D341Med (cell line): ENCODE data around the gene USP3.
"Not testable (repeated sequence)": the region's sequence is repeated elsewhere in the genome, so short reads cannot be mapped to it uniquely, and the experiment has no call there.

Experiments used
- DNase-seq: peaks from one replicate; pipeline ENCODE4 v3.0.0; 2012; ENCODE audit warnings: low spot score

Gene USP3

DNA sequence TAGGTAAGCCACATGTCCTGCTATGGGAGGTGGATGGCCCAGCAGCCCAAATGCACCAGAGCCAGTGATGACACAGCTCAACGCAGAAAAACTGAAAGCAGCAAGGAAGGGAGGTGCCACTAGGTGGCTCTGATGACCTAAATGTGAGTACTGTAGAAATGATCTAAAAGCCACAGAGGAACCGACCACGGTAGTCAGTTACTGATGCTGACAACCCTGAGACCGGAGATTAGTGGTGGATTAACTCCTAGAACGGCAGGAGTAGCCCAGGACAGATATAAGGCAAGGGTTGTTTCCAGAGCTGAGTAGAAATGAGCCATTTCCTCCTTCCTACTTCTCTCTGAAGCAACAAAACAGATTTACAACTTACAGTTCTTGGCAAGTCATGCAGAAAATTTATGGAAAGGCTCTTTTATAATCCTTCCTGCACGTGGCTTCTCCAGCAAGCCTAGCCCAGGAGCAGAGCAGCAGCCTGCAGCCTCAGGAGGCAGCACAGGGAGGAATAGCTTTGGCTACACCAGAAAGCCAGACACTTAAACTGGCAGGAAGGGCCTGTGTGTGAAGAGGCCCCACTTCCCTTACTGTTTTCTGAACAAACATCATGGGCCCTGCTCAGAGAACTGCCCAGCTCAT lies 105.9 kb downstream of the USP3 start:
- peak; percentile 80 for DNase-seq

DNA sequence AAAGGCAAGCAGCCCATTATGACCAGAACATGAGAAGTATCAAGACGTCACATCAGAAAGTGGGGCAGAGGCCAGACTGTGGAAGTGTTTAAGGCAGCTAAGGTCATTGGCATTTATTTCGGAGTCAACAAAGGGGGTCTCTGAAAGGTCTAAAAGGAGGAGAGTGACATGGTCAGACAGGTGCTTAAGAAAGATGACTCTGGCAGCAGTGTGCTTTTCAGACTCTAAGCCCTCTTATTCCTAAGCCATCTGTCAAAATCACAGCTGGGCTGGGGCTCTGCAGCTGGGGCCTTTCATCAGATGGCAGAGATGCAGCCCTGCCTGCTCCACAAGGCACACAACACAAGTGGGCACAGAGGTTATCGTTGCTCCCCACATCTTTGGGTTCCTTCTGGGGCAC lies 106.8 kb downstream of the USP3 start:
- peak; percentile 72 for DNase-seq

- no peak for DNase-seq
Measured at GRCh38 chr15:63612300-63612699, 107.9 kb downstream of the USP3 start.

DNA sequence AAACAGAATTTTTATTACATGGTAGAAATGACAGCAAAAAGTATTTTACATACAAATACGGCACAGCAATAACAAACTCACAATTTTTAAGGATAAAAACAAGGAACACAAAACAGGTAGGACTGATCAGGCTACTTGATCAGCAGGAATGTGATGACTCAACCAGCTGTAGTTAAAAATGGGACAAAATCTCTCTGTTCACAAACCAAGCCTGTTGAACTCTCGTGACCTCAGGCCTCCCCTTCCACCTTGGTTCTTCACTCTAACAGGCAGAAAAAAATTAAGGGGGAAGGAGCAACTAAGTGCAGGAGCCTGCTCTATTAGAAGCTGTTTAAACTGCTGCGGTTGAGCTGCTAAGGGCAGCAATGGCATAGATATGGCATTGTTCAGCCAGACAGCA lies 111.5 kb downstream of the USP3 start:
- DNase-seq: no peak

GRCh38 chr15:63617147-63617546 lies 112.8 kb downstream of the USP3 start:
- not testable (repeated sequence) for DNase-seq

DNA sequence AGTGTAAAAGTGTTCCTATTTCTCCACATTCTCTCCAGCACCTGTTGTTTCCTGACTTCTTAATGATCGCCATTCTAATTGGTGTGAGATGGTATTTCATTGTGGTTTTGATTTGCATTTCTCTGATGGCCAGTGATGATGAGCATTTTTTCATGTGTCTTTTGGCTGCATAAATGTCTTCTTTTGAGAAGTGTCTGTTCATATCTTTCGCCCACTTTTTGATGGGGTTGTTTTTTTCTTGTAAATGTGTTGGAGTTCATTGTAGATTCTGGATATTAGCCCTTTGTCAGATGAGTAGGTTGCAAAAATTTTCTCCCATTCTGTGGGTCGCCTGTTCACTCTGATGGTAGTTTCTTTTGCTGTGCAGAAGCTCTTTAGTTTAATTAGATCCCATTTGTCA lies 113.2 kb downstream of the USP3 start:
- DNase-seq: not testable (repeated sequence)

DNA sequence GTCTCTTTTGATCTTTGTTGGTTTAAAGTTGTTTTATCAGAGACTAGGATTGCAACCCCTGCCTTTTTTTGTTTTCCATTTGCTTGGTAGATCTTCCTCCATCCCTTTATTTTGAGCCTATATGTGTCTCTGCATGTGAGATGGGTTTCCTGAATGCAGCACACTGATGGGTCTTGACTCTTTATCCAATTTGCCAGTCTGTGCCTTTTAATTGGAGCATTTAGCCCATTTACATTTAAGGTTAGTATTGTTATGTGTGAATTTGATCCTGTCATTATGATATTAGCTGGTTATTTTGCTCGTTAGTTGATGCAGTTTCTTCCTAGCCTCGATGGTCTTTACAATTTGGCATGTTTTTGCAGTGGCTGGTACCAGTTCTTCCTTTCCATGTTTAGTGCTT lies 116.4 kb downstream of the USP3 start:
- DNase-seq: not testable (repeated sequence)

DNA sequence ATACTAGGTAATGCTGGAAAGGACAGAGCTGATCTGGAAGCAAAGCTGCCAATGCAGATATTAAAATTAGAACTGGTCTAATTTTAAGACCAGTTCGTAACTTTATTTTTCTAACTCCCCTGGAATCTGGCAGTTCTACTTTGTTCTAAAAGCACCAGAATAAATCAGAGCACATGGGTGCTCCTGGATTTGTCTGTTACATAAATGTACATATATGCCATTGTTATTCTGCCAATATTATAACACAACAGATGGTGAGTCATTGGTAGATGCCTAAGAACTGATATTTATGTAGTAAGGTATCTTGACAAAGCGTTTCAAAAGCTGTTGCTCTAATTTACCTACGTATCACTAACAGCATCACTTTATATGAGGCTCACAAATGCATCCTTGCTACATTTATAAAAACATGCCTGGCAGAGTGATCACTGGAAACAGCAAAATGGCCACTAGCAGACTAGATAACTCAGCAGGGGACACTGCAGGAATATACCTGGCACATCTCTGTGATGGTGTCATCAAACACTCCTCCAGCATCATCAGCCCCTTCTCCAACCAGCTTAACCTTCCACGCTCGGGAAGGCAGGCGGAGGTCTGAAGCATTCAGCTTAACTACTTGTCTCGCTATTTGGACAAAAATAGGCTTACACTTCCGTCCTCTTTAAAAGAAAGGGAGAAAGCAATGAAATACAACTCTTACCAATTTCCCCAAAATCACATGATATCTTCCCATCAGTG lies 119.0 kb downstream of the USP3 start:
- no peak for DNase-seq

DNA sequence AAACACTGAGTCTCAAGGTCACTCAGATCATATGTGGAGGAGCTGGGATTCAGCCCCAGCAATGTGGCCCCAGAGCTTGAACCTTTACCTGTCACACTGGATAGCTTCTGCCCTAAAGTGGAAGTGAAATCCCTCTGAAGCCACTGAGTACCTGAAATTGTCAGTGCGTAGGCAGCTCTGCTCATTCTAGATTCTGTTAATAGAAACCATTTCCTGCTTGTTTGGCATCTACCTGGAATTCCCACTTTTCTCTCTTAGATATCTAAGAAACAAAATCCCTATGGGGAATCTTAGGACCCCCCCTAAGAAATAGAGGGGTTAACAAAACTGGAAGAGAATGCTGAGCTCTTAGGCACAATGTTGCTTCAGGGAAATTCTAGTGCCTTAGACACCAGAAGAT lies 122.6 kb downstream of the USP3 start:
- no peak for DNase-seq

DNA sequence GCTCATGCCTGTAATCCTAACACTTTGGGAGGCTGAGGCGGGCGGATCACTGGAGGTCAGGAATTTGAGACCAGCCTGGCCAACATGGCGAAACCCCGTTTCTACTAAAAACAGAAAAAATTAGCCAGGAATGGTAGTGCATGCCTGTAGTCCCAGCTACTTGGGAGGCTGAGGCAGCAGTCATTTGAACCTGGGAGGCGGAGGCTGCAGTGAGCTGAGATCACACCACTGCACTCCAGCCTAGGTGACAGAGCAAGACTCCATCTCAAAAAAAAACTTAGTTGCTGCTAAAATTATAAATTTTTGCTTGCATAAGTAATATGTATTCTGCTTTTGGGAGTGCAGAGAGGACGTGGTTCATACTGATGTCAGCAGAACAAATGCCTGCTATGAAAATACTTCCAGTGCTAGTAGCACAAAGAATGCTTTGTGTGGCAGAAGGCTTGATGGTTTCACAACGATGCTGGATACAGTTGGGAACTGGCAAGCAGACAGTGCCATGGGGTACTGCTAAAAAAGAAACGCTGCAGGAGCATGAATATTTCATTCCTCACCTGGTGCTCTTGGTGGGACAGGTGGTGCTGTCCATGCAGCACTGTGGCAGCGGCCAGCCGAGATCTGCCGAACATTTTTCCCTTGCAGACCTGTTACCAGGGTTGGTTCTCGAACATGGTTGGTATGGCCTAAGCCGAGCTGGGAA lies 123.9 kb downstream of the USP3 start:
- no peak for DNase-seq

GRCh38 chr15:63630036-63630751 lies 125.8 kb downstream of the USP3 start:
- DNase-seq: no peak

GRCh38 chr15:63633312-63633711 lies 128.9 kb downstream of the USP3 start:
- DNase-seq: no peak

DNA sequence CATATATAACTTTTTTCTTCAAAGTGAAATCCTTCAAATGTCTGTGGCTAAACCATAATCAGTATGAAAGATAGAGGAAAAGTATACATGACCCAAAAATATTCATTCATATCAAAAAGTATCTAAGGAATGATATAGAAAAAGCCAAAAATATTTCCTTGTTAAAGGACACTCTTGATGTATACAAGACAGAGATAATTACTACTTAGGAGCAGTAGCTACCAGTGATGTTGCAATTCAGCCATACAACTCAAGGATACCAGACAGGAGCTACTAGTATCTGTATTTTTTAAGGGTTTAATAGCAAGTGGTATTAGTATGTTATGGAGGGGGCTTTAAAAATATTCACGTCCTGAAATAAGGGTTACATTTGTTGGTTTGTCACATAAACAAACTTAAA lies 129.8 kb downstream of the USP3 start:
- no peak for DNase-seq

GRCh38 chr15:63636518-63637061 lies 132.2 kb downstream of the USP3 start:
- no peak for DNase-seq

DNA sequence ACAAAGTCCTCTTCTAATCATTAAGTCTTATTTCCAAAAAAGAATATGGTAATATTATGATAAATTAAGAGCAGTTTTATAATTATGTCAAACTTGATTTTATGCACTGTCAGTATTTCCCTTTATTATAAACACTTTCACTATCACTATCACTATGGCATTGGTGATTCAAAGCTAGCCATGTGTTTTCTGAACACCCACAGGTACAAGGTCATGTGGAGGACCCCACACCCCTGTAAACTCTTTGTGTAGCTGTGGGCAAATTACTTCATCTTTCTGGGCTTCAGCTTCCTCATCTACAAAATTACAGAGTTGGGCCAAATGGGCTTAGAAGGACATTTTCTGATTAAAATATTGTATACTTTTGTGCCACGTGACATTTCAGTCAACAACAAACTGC lies 134.4 kb downstream of the USP3 start:
- no peak for DNase-seq

DNA sequence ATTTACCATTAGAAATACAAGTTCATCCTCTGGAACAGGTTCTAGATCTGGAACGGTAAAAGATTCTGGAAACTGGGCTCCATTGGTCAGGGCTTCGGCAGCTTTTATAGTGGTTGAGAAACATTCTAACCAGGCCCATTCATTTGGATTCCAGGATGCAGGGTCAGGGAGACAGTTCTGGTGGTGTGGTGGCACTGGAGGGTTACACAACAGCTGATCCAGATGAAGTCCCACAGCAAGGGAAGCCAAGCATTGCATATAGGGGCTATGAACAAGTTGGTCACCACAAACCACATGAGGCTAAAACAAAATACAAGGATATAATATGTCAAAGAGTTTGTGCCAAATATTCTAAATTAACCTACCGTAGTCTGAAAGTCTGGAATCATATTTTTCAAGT lies 135.8 kb downstream of the USP3 start:
- no peak for DNase-seq
